SU-DHL-6 (cell line): ENCODE data around the gene GPD2.

ENCODE experiments used
- H2AFZ ChIP-seq: fragments of 200-600 bp; sonication (generic); 2 replicates; pipeline ENCODE4 v1.6.1; 2014; ENCODE audit warnings: low read depth, mild to moderate bottlenecking, moderate library complexity, mixed read lengths, antibody characterized with exemption, low read length; ENCODE audit not compliant: severe bottlenecking
- H3F3A ChIP-seq: fragments of 200-600 bp; shearing (Covaris generic); 2 replicates; pipeline ENCODE4 v1.6.0; 2016; ENCODE audit warnings: antibody characterized with exemption, mild to moderate bottlenecking; ENCODE audit not compliant: insufficient read depth
- H3K27ac ChIP-seq: fragments of 200-600 bp; sonication (generic); 2 replicates; pipeline ENCODE4 v1.5.1; 2016; ENCODE audit warnings: low read depth, mild to moderate bottlenecking, low read length, moderate library complexity, mixed read lengths
- H3K27me3 ChIP-seq: fragments of 200-600 bp; sonication (generic), shearing (Covaris generic); 2 replicates; pipeline ENCODE4 v1.6.0; 2014; ENCODE audit warnings: mild to moderate bottlenecking, low read length
- H3K36me3 ChIP-seq: fragments of 200-600 bp; sonication (generic); 2 replicates; pipeline ENCODE4 v1.6.1; 2014; ENCODE audit warnings: mild to moderate bottlenecking, low read length, mixed read lengths
- H3K4me2 ChIP-seq: fragments of 300-600, 200-600 bp; shearing (Covaris generic), sonication (generic); 2 replicates; pipeline ENCODE4 v1.6.0; 2014; ENCODE audit warnings: low read length, low read depth, mild to moderate bottlenecking; ENCODE audit not compliant: poor library complexity, severe bottlenecking
- H3K4me3 ChIP-seq: fragments of 200-600 bp; sonication (generic); 2 replicates; pipeline ENCODE4 v1.5.1; 2014; ENCODE audit warnings: antibody characterized with exemption, low read length, mild to moderate bottlenecking, mixed read lengths; ENCODE audit not compliant: insufficient read depth, poor library complexity, severe bottlenecking
- H3K79me2 ChIP-seq: fragments of 200-600 bp; sonication (generic); 2 replicates; pipeline ENCODE4 v1.6.1; 2014; ENCODE audit warnings: mild to moderate bottlenecking, low read length, moderate library complexity; ENCODE audit not compliant: insufficient read depth
- H3K9ac ChIP-seq: fragments of 200-600 bp; sonication (generic); 2 replicates; pipeline ENCODE4 v1.7.0; 2014; ENCODE audit warnings: mild to moderate bottlenecking, low read length
- H3K9me2 ChIP-seq: fragments of 200-600 bp; sonication (generic); replicated peaks from 2 replicates; pipeline ENCODE4 v1.6.1; 2014; ENCODE audit warnings: low read length; ENCODE audit not compliant: insufficient read depth
- H3K9me3 ChIP-seq: fragments of 200-600 bp; sonication (generic); 2 replicates; pipeline ENCODE4 v1.6.1; 2014; ENCODE audit warnings: low read length, mixed read lengths; ENCODE audit not compliant: insufficient read depth
- H4K20me1 ChIP-seq: fragments of 200-600 bp; sonication (generic); 2 replicates; pipeline ENCODE4 v1.6.1; 2014; ENCODE audit warnings: low read depth, mild to moderate bottlenecking, antibody characterized with exemption, low read length, moderate library complexity, mixed read lengths
- CTCF ChIP-seq: fragments of 200-600 bp; sonication (generic); IDR thresholded peaks from one replicate; pipeline ENCODE4 v1.5.1; 2017; ENCODE audit warnings: antibody characterized with exemption, mild to moderate bottlenecking, low read length, moderate library complexity; ENCODE audit not compliant: insufficient read depth, poor library complexity, severe bottlenecking
- EZH2phosphoT487 ChIP-seq: fragments of 200-600 bp; sonication (generic), shearing (Covaris generic); conservative IDR thresholded peaks from 2 replicates; pipeline ENCODE4 v1.6.1; 2018; ENCODE audit warnings: mild to moderate bottlenecking, antibody characterized with exemption, low read length, moderate library complexity, mixed read lengths

GPD2 gene

GRCh38 chr2:156511803-156512202 is 75.6 kb downstream of the GPD2 start:
- Histone ChIP-seq H4K20me1 (no peaks in the 10 kb centered on the region), H3K27ac (no peak overlapping the region), H3K9me3 (no peaks in the 10 kb centered on the region), H3K36me3 (no peaks in the 10 kb centered on the region), H3K9ac (no peak overlapping the region), H3F3A (no peaks in the 10 kb centered on the region), H2AFZ (no peak overlapping the region), H3K9me2 (no peaks in the 10 kb centered on the region), H3K4me2 (no peak overlapping the region), H3K4me3 (no peak overlapping the region), H3K27me3 (no peaks in the 10 kb centered on the region), H3K79me2 (no peaks in the 10 kb centered on the region)
- TF ChIP-seq EZH2phosphoT487: no peak
- TF ChIP-seq CTCF: no peak

GRCh38 chr2:156512451-156512850 is 76.3 kb downstream of the GPD2 start:
- TF ChIP-seq CTCF: no peak
- no peak for TF ChIP-seq EZH2phosphoT487
- H3K9me2 ChIP-seq: no peaks in the 10 kb centered on the region
- no peak overlapping the region for H2AFZ ChIP-seq
- no peaks in the 10 kb centered on the region for H3K9me3 ChIP-seq
- H3K36me3 ChIP-seq: no peaks in the 10 kb centered on the region
- no peak overlapping the region for H3K9ac ChIP-seq
- no peak overlapping the region for H3K27ac ChIP-seq
- H3K4me3 ChIP-seq: no peak overlapping the region
- no peaks in the 10 kb centered on the region for H3K79me2 ChIP-seq
- no peak overlapping the region for H3K4me2 ChIP-seq
- no peaks in the 10 kb centered on the region for H3F3A ChIP-seq
- H3K27me3 ChIP-seq: no peaks in the 10 kb centered on the region
- H4K20me1 ChIP-seq: no peaks in the 10 kb centered on the region

- Histone ChIP-seq H3K79me2 (no peaks in the 10 kb centered on the region), H3K9ac (no peak overlapping the region), H3F3A (no peaks in the 10 kb centered on the region), H3K4me2 (no peak overlapping the region), H3K9me3 (no peaks in the 10 kb centered on the region), H3K36me3 (no peaks in the 10 kb centered on the region), H3K27me3 (no peaks in the 10 kb centered on the region), H3K9me2 (no peaks in the 10 kb centered on the region), H3K4me3 (no peak overlapping the region), H4K20me1 (no peaks in the 10 kb centered on the region), H3K27ac (no peak overlapping the region), H2AFZ (no peak overlapping the region)
- TF ChIP-seq CTCF: no peak
- TF ChIP-seq EZH2phosphoT487: no peak
Measured at GRCh38 chr2:156513219-156513618, 77.0 kb downstream of the GPD2 start.
